A673 (cell line): ENCODE results near the gene MPHOSPH10. TPM values are rescaled to one million over a fixed set of nuclear protein-coding genes. Genes with fewer than 3 reads are reported as not detected.

Source experiments
- BruUV-seq: library from RNA; stranded (reverse); fragments of 400-500 nt; replicated peaks from 2 replicates; lab custom pipeline; 2021; lab: Mats Ljungman, UMichigan
- CTCF ChIA-PET: fragments of 300-600 bp; sonication (Branson Sonifier 250); formaldehyde crosslinking; loops from one replicate; lab custom pipeline; 2022; ENCODE audit warnings: antibody characterized with exemption; lab: Charles Lee
- POLR2A ChIA-PET: fragments of 300-600 bp; sonication (Branson Sonifier 250); formaldehyde crosslinking; loops from one replicate; lab custom pipeline; 2022; ENCODE audit warnings: antibody characterized with exemption; ENCODE audit not compliant: low non-redundant PET; lab: Charles Lee
- DNase-seq: peaks from one replicate; pipeline ENCODE4 v3.0.0-alpha.2; 2015; ENCODE audit warnings: low spot score
- H3K27ac ChIP-seq: fragments of 200-600 bp; sonication (generic); 2 replicates; pipeline ENCODE4 v1.5.1; 2016; ENCODE audit warnings: mixed run types, low read depth, mild to moderate bottlenecking, mixed read lengths, antibody characterized with exemption, low read length; ENCODE audit not compliant: poor library complexity, severe bottlenecking
- H3K27me3 ChIP-seq: fragments of 200-600 bp; sonication (generic); replicated peaks from 2 replicates; pipeline ENCODE4 v1.6.1; 2017; ENCODE audit warnings: mixed run types, low read depth, mild to moderate bottlenecking, mixed read lengths, antibody characterized with exemption, low read length; ENCODE audit not compliant: insufficient read depth, poor library complexity
- H3K36me3 ChIP-seq: fragments of 200-600 bp; sonication (generic); 2 replicates; pipeline ENCODE4 v1.6.1; 2016; ENCODE audit warnings: mixed run types, mild to moderate bottlenecking, mixed read lengths, antibody characterized with exemption, low read length; ENCODE audit not compliant: insufficient read depth, poor library complexity, severe bottlenecking
- H3K4me1 ChIP-seq: fragments of 200-600 bp; sonication (generic); 2 replicates; pipeline ENCODE4 v1.6.1; 2017; ENCODE audit warnings: mixed run types, mild to moderate bottlenecking, mixed read lengths, antibody characterized with exemption, low read length; ENCODE audit not compliant: insufficient read depth, poor library complexity, severe bottlenecking
- H3K4me3 ChIP-seq: fragments of 200-600 bp; sonication (generic); 2 replicates; pipeline ENCODE4 v1.5.1; 2016; ENCODE audit warnings: low read depth, mixed run types, mild to moderate bottlenecking, mixed read lengths, low read length; ENCODE audit not compliant: poor library complexity, severe bottlenecking
- H3K9me3 ChIP-seq: fragments of 200-600 bp; sonication (generic); 2 replicates; pipeline ENCODE4 v1.6.1; 2016; ENCODE audit warnings: mixed run types, low read depth, mild to moderate bottlenecking, mixed read lengths, antibody characterized with exemption, low read length; ENCODE audit not compliant: poor library complexity, severe bottlenecking
- EZH2 ChIP-seq: fragments of 200-600 bp; sonication (generic); IDR thresholded peaks from 2 replicates; pipeline ENCODE4 v1.6.1; 2017; ENCODE audit warnings: borderline replicate concordance, low read depth, mild to moderate bottlenecking, mixed read lengths, antibody characterized with exemption, low read length; ENCODE audit not compliant: poor library complexity, severe bottlenecking
- intact Hi-C: fragments of 100-400 bp; cut with micrococcal nuclease; formaldehyde crosslinking; loops from one replicate; pipeline ENCODE4 v1.10.0; 2022; ENCODE audit not compliant: unreplicated experiment
- total RNA-seq: library from RNA; stranded (reverse); gene quantifications from 2 replicates; pipeline ENCODE4 v1.2.3, GENCODE V29; 2021
- TF ChIP-seq, protein P1 (sequence below): fragments of 300-800, 200-600 bp; sonication (generic); conservative IDR thresholded peaks from 2 replicates; pipeline ENCODE4 v1.5.1; 2017; ENCODE audit warnings: low read depth, mild to moderate bottlenecking, antibody characterized with exemption, low read length, moderate library complexity, mixed read lengths

MPHOSPH10 gene
- total RNA-seq, 1 experiment from 2014 or later, result 66.3 TPM

DNA sequence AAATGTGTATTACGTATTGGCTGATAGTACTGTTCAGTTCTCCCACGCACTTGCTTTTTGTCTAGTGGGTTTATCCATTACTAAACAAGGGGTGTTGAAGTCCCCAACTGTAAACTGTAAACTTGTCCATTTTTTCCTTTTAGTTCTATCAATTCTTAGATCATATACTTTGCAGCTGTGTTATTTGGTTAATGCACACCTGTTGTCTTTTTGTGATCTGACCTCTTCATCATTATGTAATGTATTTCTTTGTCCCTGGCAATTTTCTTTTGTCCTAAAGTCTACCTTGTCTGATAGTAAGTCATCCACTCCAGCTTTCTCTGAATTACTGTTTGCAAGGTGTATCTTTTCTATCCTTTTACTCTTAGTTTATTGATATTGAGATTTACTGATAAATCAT is 22.3 kb upstream of the MPHOSPH10 start:
- DNase-seq, result no peak
- no TSS peak for BruUV-seq
- Histone ChIP-seq H3K27ac (no peak overlapping the region), H3K4me3 (no peak overlapping the region), H3K27me3 (no peaks in the 10 kb centered on the region), H3K4me1 (no peaks in the 10 kb centered on the region), H3K36me3 (peaks cover 7% of the 10 kb centered on the region), H3K9me3 (no peaks in the 10 kb centered on the region)
- intact Hi-C loops, result no loop called here
- CTCF ChIA-PET, result no interaction called here
- POLR2A ChIA-PET, result no interaction called here
- TF ChIP-seq, protein P1, sequence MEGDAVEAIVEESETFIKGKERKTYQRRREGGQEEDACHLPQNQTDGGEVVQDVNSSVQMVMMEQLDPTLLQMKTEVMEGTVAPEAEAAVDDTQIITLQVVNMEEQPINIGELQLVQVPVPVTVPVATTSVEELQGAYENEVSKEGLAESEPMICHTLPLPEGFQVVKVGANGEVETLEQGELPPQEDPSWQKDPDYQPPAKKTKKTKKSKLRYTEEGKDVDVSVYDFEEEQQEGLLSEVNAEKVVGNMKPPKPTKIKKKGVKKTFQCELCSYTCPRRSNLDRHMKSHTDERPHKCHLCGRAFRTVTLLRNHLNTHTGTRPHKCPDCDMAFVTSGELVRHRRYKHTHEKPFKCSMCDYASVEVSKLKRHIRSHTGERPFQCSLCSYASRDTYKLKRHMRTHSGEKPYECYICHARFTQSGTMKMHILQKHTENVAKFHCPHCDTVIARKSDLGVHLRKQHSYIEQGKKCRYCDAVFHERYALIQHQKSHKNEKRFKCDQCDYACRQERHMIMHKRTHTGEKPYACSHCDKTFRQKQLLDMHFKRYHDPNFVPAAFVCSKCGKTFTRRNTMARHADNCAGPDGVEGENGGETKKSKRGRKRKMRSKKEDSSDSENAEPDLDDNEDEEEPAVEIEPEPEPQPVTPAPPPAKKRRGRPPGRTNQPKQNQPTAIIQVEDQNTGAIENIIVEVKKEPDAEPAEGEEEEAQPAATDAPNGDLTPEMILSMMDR, result no peak
- TF ChIP-seq EZH2, result no peak

DNA sequence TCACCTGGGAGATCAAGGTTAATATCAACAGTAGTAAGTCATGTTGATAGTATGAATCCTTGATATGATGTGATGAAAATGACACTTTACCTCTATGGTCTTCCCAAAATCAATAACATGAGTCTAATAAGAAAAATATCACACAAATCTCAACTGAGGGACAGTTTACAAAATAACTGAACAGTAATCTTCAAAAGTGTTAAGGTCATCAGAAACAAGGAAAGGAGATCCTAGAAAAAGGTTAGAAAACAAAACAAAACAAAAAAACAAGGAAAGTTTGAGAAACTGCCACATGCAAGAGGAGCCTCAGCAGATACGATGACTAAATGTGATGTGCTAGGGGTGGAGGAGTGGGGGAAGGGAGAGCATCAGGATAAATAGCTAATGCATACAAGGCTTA is 16.6 kb upstream of the MPHOSPH10 start:
- BruUV-seq, result no TSS peak
- intact Hi-C loops, result no loop called here
- Histone ChIP-seq H3K4me1 (no peaks in the 10 kb centered on the region), H3K27me3 (no peaks in the 10 kb centered on the region), H3K4me3 (no peak overlapping the region), H3K27ac (no peak overlapping the region), H3K36me3 (peaks cover 10% of the 10 kb centered on the region), H3K9me3 (no peaks in the 10 kb centered on the region)
- POLR2A ChIA-PET, result no interaction called here
- CTCF ChIA-PET, result no interaction called here
- DNase-seq, result no peak
- TF ChIP-seq EZH2, result no peak
- TF ChIP-seq, protein P1, result no peak

DNA sequence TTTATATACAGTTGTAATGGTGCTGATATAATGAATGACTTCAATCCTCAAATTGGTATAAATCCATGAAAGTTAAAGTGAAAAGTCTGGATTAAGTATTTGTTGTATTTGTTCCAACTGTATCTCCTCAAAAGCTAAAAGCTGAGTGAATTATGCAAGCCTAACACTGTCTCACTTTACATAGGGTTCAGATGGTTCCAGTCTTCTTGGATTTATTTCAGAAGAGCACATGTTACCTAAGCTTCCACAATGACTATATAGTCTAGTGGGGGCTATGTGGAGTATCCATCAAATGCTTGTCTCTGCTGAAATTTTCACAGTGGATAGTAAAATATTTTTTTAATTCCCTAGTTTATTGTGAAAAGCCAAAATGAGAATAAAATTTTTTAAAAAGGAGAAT is 13.4 kb upstream of the MPHOSPH10 start:
- Histone ChIP-seq H3K9me3 (no peaks in the 10 kb centered on the region), H3K4me1 (no peaks in the 10 kb centered on the region), H3K4me3 (no peak overlapping the region), H3K27ac (no peak overlapping the region), H3K36me3 (peaks cover 3% of the 10 kb centered on the region), H3K27me3 (no peaks in the 10 kb centered on the region)
- no peak for DNase-seq
- no peak for TF ChIP-seq EZH2
- TF ChIP-seq, protein P1, result no peak
- intact Hi-C loops, result no loop called here
- ChIA-PET POLR2A (no interaction called here), CTCF (no interaction called here)
- no TSS peak for BruUV-seq
